K562 (cell line): Measurements from ENCODE around the gene ITGA6. TPM values are rescaled to one million over a fixed set of nuclear protein-coding genes. Genes with fewer than 3 reads are reported as not detected.

Experiments used
- ATAC-seq: fragments of 200-7000 bp; cut with Tn5 transposase; 3 replicates; pipeline ENCODE4 v1.9.1; 2020; ENCODE audit warnings: moderate library complexity
- BruUV-seq: library from RNA; stranded (reverse); fragments of 400-500 nt; replicated peaks from 2 replicates; lab custom pipeline; 2021; lab: Mats Ljungman, UMichigan
- CTCF ChIA-PET: fragments of 300-600 bp; formaldehyde crosslinking; extraction: SDS; loops from one replicate; lab custom pipeline; 2021; ENCODE audit warnings: low intra/inter-chr PET ratio; lab: Yijun Ruan, JAX
- POLR2A ChIA-PET: fragments of 300-600, 350-650 bp; sonication (Branson Sonifier 250); formaldehyde crosslinking; extraction: SDS; loops from one replicate; lab custom pipeline; 2021; ENCODE audit warnings: antibody characterized with exemption, inconsistent platforms; lab: Yijun Ruan, JAX
- DNase-seq, 4 experiments: peaks; one replicate each; pipeline versions ENCODE4 v3.0.0 to v3.0.0-alpha.2; 2011 to 2018; ENCODE audit warnings: low spot score in 3 of 4, mixed read lengths in 3 of 4; ENCODE audit errors: extremely low read depth in 1 of 4
- FAIRE-seq: peaks from 2 replicates; lab custom pipeline; 2011; peaks lifted over from hg19 to GRCh38; lab: Jason Lieb, UNC
- H2AFZ ChIP-seq: 2 replicates; pipeline ENCODE4 v1.6.0; 2011; ENCODE audit warnings: low read depth, low read length, control low read depth, inconsistent platforms
- H3K27ac ChIP-seq: fragments of 200-600 bp; 3 replicates; pipeline ENCODE4 v1.8.0; 2011; ENCODE audit warnings: low read depth, mild to moderate bottlenecking, control low read depth, inconsistent platforms, low read length, moderate library complexity, mixed read lengths; ENCODE audit errors: extremely low read depth
- H3K27me3 ChIP-seq, 2 experiments: fragments of 300-600 bp in 1 of 2; 2 replicates in 1 of 2; 3 replicates in 1 of 2; pipeline versions ENCODE4 v1.6.0 to v1.8.0; 2011; ENCODE audit warnings: inconsistent platforms in 2 of 2, low read length in 2 of 2, mild to moderate bottlenecking in 1 of 2, mixed read lengths in 1 of 2, moderate library complexity in 1 of 2; ENCODE audit not compliant: control insufficient read depth in 2 of 2, insufficient read depth in 2 of 2
- H3K36me3 ChIP-seq: fragments of 300-600 bp; 3 replicates; pipeline ENCODE4 v1.8.0; 2011; ENCODE audit warnings: mild to moderate bottlenecking, low read length, inconsistent platforms; ENCODE audit not compliant: control insufficient read depth, insufficient read depth
- H3K4me1 ChIP-seq, 2 experiments: fragments of 200-600 bp in 1 of 2; replicated peaks in 1 of 2; 2 replicates in 1 of 2; 3 replicates in 1 of 2; pipeline versions ENCODE4 v1.5.1 to v1.8.0; 2011; ENCODE audit warnings: inconsistent platforms in 2 of 2, low read length in 2 of 2, mild to moderate bottlenecking in 1 of 2, mixed read lengths in 1 of 2, moderate library complexity in 1 of 2; ENCODE audit not compliant: control insufficient read depth in 2 of 2, insufficient read depth in 2 of 2
- H3K4me2 ChIP-seq: 2 replicates; pipeline ENCODE4 v1.6.1; 2011; ENCODE audit warnings: low read length, control low read depth, inconsistent platforms, mixed read lengths; ENCODE audit not compliant: insufficient read depth
- H3K4me3 ChIP-seq: fragments of 200-600 bp; sonication (generic), shearing (Covaris generic); 2 replicates; pipeline ENCODE4 v1.5.1; 2016; ENCODE audit warnings: control low read depth, inconsistent platforms
- H3K79me2 ChIP-seq: fragments of 200-600 bp; 3 replicates; pipeline ENCODE4 v1.8.0; 2011; ENCODE audit warnings: low read length, inconsistent platforms; ENCODE audit not compliant: control insufficient read depth, insufficient read depth
- H3K9ac ChIP-seq, 2 experiments: 2 replicates each; pipeline versions ENCODE4 v1.6.0 to v1.6.1; 2011; ENCODE audit warnings: low read depth in 2 of 2, low read length in 2 of 2, control low read depth in 1 of 2, inconsistent platforms in 1 of 2, mild to moderate bottlenecking in 1 of 2, mixed read lengths in 1 of 2; ENCODE audit not compliant: insufficient read depth in 1 of 2
- H3K9me1 ChIP-seq: one replicate; pipeline ENCODE4 v1.6.0; 2011; ENCODE audit warnings: inconsistent platforms, mild to moderate bottlenecking, low read length, moderate library complexity; ENCODE audit not compliant: control insufficient read depth, insufficient read depth
- H3K9me3 ChIP-seq: replicated peaks from 2 replicates; pipeline ENCODE4 v1.5.1; 2011; ENCODE audit warnings: low read depth, low read length, inconsistent platforms; ENCODE audit not compliant: control insufficient read depth, insufficient read depth
- H4K20me1 ChIP-seq: replicated peaks from 2 replicates; pipeline ENCODE4 v1.6.1; 2011; ENCODE audit warnings: low read length, inconsistent platforms, mixed read lengths; ENCODE audit not compliant: control insufficient read depth, insufficient read depth
- FOSL1 ChIP-seq: fragments of 200-800 bp; sonication (Bioruptor generic); conservative IDR thresholded peaks from 2 replicates; pipeline ENCODE4 v1.6.1; 2016; ENCODE audit warnings: missing genetic modification characterization, missing compliant biosample characterization
- GATAD2B ChIP-seq: fragments of 450-650 bp; IDR thresholded peaks from 2 replicates; pipeline ENCODE4 v1.6.1; 2017; ENCODE audit warnings: mild to moderate bottlenecking, borderline replicate concordance
- HEY1 ChIP-seq: fragments of 250-450 bp; sonication (Bioruptor Pico); IDR thresholded peaks from 2 replicates; pipeline ENCODE4 v1.5.0; 2020; ENCODE audit warnings: mild to moderate bottlenecking, moderate library complexity, borderline replicate concordance
- HNRNPLL ChIP-seq: fragments of 200-400 bp; formaldehyde crosslinking; IDR thresholded peaks from 2 replicates; pipeline ENCODE4 v1.6.1; 2017; ENCODE audit warnings: low read length, low read depth, mild to moderate bottlenecking; ENCODE audit not compliant: poor library complexity, severe bottlenecking
- L3MBTL2 ChIP-seq: fragments of 450-650 bp; IDR thresholded peaks from 2 replicates; pipeline ENCODE4 v1.6.1; 2016; ENCODE audit warnings: mild to moderate bottlenecking, moderate library complexity
- MAFF ChIP-seq: IDR thresholded peaks from 2 replicates; pipeline ENCODE4 v1.6.1; 2012; ENCODE audit warnings: low read length, improper control_type of control experiment
- MAZ ChIP-seq, 2 experiments: fragments of 450-650 bp in 1 of 2; sonication (generic) in 1 of 2; formaldehyde crosslinking; IDR thresholded peaks in 1 of 2; conservative IDR thresholded peaks in 1 of 2; 2 replicates each; pipeline versions ENCODE4 v1.4.0 to v1.5.0; 2020; ENCODE audit warnings: mild to moderate bottlenecking in 1 of 2, missing genetic modification reagents in 1 of 2
- MYC ChIP-seq, 2 experiments: fragments of 250-450 bp in 1 of 2; sonication (Bioruptor Pico) in 1 of 2; IDR thresholded peaks; 2 replicates each; pipeline versions ENCODE4 v1.5.1 to v1.6.1; 2012 to 2021; ENCODE audit warnings: low read depth in 2 of 2, borderline replicate concordance in 1 of 2, improper control_type of control experiment in 1 of 2, low read length in 1 of 2, mild to moderate bottlenecking in 1 of 2, moderate library complexity in 1 of 2
- NBN ChIP-seq: fragments of 450-650 bp; IDR thresholded peaks from 2 replicates; pipeline ENCODE4 v1.6.1; 2016; ENCODE audit warnings: low read depth, mild to moderate bottlenecking
- NFE2 ChIP-seq: IDR thresholded peaks from 2 replicates; pipeline ENCODE4 v1.6.1; 2014; ENCODE audit warnings: antibody characterized with exemption, low read depth
- STAG1 ChIP-seq: sonication (generic); formaldehyde crosslinking; IDR thresholded peaks from 2 replicates; pipeline ENCODE4 v1.5.0; 2020; ENCODE audit warnings: missing genetic modification reagents, borderline replicate concordance
- TEAD4 ChIP-seq, 2 experiments: sonication (generic) in 1 of 2; formaldehyde crosslinking in 1 of 2; IDR thresholded peaks; 2 replicates each; pipeline versions ENCODE4 v1.6.1 to v1.8.0; 2012 to 2022; ENCODE audit warnings: borderline replicate concordance in 1 of 2, inconsistent platforms in 1 of 2, low read length in 1 of 2, mild to moderate bottlenecking in 1 of 2, missing genetic modification reagents in 1 of 2
- WGBS: fragments of 100-300 bp; shearing (Covaris generic); methylation state at CpG from one replicate; pipeline ENCODE4 v1.1.6; 2016; ENCODE audit warnings: low coverage, mixed read lengths; ENCODE audit not compliant: insufficient coverage; ENCODE audit errors: missing lambda C conversion rate; 5-methylcytosine and 5-hydroxymethylcytosine counted together
- in situ Hi-C: fragments of 300-500 bp; cut with MboI; formaldehyde crosslinking; loops from 4 replicates; pipeline ENCODE4 v1.15.0; 2018; ENCODE audit warnings: inconsistent platforms, mixed read lengths
- intact Hi-C: fragments of 100-400 bp; cut with micrococcal nuclease; formaldehyde crosslinking; loops from 2 replicates; pipeline ENCODE4 v1.14.2; 2022
- polyA plus RNA-seq, 8 experiments: library from polyadenylated mRNA; depleted of rRNA in 4 of 8; stranded (reverse) in 5 of 8; unstranded in 3 of 8; fragments of >200 nt; fragmentation: Nextera tagmentation in 2 of 8; fragmentation: Illumina TruSeq in 1 of 8; extraction: Ambion mirVana in 2 of 8; extraction: Trizol in 1 of 8; gene quantifications; 2 replicates each; pipeline versions ENCODE4 v1.2.1 to v1.2.3, GENCODE V29; 2011 to 2014; ENCODE audit warnings: inconsistent platforms in 1 of 8, missing spikeins in 1 of 8
- total RNA-seq, 7 experiments: library from RNA; depleted of rRNA in 6 of 7; stranded (reverse); fragments of >200 nt in 6 of 7; fragmentation: Illumina TruSeq in 2 of 7; extraction: Trizol in 2 of 7; gene quantifications; 2 replicates each; pipeline versions ENCODE4 v1.2.1 to v1.2.3, GENCODE V29; 2011 to 2021; ENCODE audit warnings: low replicate concordance in 1 of 7
- TF ChIP-seq, protein P1 (sequence below): fragments of 250-450 bp; sonication (Bioruptor Pico); IDR thresholded peaks from 2 replicates; pipeline ENCODE4 v1.8.0; 2021; ENCODE audit warnings: moderate library complexity, mild to moderate bottlenecking, inconsistent platforms
- TF ChIP-seq, protein P2 (sequence below): fragments of 250-450 bp; sonication (Bioruptor Pico); IDR thresholded peaks from 2 replicates; pipeline ENCODE4 v1.9.0; 2021; ENCODE audit warnings: mild to moderate bottlenecking, inconsistent platforms

ITGA6 gene
- total and polyA plus RNA-seq, 9 of the 15 experiments (the other 6 are each of a cell fraction or from before 2014, with no cell fraction given), result 0.01 to 0.29 (median 0.05) TPM; not detected in 5

DNA sequence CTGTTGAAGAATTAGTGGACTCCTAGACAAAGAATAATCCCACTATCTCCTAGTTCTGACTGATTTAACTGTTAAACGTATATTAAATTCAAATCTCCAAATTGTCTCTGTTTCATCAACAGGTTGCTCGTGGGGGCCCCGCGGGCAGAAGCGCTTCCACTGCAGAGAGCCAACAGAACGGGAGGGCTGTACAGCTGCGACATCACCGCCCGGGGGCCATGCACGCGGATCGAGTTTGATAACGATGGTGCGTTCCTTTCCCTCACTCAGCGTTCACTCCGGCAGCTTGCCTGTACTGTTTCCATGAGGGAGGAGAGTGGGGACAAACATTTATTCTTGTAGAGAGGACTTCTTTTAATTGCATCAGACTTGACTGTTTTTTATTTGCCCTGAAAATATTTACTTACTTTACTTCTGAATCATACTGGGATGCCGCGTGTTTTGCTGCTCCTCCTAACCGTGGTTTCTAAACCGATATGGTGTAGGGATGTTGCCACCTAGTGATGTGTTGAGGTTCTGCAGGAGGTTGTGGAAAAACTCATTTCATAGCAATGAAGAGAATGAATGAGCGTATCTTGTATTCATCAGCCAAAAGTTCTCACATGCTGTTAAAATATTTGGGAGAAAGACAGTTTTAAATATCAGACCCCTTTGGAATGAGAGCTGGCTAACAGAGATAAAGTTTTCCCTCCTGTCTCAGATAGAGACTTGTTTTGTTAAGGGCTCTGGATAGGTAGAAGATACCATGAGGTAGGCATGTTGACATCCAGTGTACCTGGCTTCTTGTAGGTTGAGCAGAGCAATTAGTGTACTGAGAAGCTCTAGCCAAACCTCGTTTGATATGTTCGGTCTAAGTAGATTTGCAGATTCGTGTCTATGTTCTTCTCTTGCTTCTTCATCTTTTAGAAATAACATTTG, 38.3 kb downstream of the ITGA6 start:
- no peaks in the 10 kb centered on the region for H3K36me3 ChIP-seq
- H3K27me3 ChIP-seq, result peaks cover 11 to 23% of the 10 kb centered on the region in 2 experiments; a peak in 4 of 5 replicates
- peak; percentile 68 to 76 (median 72) for DNase-seq
- no peaks in the 10 kb centered on the region; the same call in 1 of the 2 replicates for H4K20me1 ChIP-seq
- intact Hi-C loops, result loop anchor here (1.0 to 10.0 kb wide), 6 partner anchors 181 to 893 kb away; no protein-coding TSS in a partner anchor
- H3K4me2 ChIP-seq, result peak overlapping the region; percentile 68
- peak overlapping the region; percentile 69 for H2AFZ ChIP-seq
- H3K4me3 ChIP-seq, result no peak overlapping the region
- no peaks in the 10 kb centered on the region for H3K9me1 ChIP-seq
- H3K9ac ChIP-seq, result peak overlapping the region in 1 of 2 experiments; percentile 56; a peak in 1 of 4 replicates
- peak; percentile 90 for ATAC-seq
- H3K27ac ChIP-seq, result no peak overlapping the region
- peak; percentile 97 for FAIRE-seq
- BruUV-seq, result no TSS peak
- H3K79me2 ChIP-seq, result no peaks in the 10 kb centered on the region
- WGBS, result 2% methylated on average over 24 of the region's 24 CpGs
- POLR2A ChIA-PET, result interaction anchor here (0.9 to 1.7 kb wide), 2 partner anchors 10 to 336 kb away, joined by 3 read pairs; no protein-coding TSS in a partner anchor
- no peaks in the 10 kb centered on the region for H3K4me1 ChIP-seq
- in situ Hi-C loops, result loop anchor here (25.0 kb wide), 1 partner anchor 878 kb away; no protein-coding TSS in a partner anchor
- H3K9me3 ChIP-seq, result no peaks in the 10 kb centered on the region
- CTCF ChIA-PET, result interaction anchor here (0.6 to 3.0 kb wide), 6 partner anchors 8 to 1493 kb away, joined by 3 to 27 read pairs (median 3); no protein-coding TSS in a partner anchor
- TF ChIP-seq GATAD2B (no peak), TEAD4 (IDR thresholded peaks at IDR 0.05; ENCODE audit: low read length) (0 out of 2 replicates have a peak, but pooled peaks have one; percentile 20), TEAD4 (CRISPR knock-in tag; IDR thresholded peaks at IDR 0.05; ENCODE audit: borderline replicate concordance) (no peak), STAG1 (CRISPR knock-in tag) (peak; percentile 51; the same call in 1 of the 2 replicates), FOSL1 (tag) (peak; percentile 35; the same call in 1 of the 2 replicates), MYC (IDR thresholded peaks at IDR 0.05; ENCODE audit: low read depth, low read length) (peak; percentile 67), MYC (CRISPR knock-in tag; IDR thresholded peaks at IDR 0.05; ENCODE audit: borderline replicate concordance, low read depth) (no peak), MAZ (CRISPR knock-in tag; conservative IDR thresholded peaks at IDR 0.05 in 1 of 2, IDR thresholded peaks at IDR 0.05 in 1 of 2) (peak in 1 of 2 experiments; percentile 44; a peak in 2 of 4 replicates), NBN (peak; percentile 41; the same call in 1 of the 2 replicates), L3MBTL2 (peak; percentile 88), HEY1 (0 out of 2 replicates have a peak, but pooled peaks have one; percentile 63), HNRNPLL (peak; percentile 60), NFE2 (no peak), MAFF (no peak)
- TF ChIP-seq, protein P1, sequence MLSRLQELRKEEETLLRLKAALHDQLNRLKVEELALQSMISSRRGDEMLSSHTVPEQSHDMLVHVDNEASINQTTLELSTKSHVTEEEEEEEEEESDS (CRISPR knock-in tag), result no peak
- TF ChIP-seq, protein P2, sequence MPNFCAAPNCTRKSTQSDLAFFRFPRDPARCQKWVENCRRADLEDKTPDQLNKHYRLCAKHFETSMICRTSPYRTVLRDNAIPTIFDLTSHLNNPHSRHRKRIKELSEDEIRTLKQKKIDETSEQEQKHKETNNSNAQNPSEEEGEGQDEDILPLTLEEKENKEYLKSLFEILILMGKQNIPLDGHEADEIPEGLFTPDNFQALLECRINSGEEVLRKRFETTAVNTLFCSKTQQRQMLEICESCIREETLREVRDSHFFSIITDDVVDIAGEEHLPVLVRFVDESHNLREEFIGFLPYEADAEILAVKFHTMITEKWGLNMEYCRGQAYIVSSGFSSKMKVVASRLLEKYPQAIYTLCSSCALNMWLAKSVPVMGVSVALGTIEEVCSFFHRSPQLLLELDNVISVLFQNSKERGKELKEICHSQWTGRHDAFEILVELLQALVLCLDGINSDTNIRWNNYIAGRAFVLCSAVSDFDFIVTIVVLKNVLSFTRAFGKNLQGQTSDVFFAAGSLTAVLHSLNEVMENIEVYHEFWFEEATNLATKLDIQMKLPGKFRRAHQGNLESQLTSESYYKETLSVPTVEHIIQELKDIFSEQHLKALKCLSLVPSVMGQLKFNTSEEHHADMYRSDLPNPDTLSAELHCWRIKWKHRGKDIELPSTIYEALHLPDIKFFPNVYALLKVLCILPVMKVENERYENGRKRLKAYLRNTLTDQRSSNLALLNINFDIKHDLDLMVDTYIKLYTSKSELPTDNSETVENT (CRISPR knock-in tag), result no peak
